Measurements from ENCODE around the gene RHCE. TPM values are rescaled to one million over a fixed set of nuclear protein-coding genes. Genes with fewer than 3 reads are reported as not detected.

RHCE gene
- total and polyA plus RNA-seq, 2 experiments from 2014 or later, result 0.15 to 0.17 TPM

- Histone ChIP-seq H3K4me3 (no peak overlapping the region), H3K4me1 (ENCODE audit: insufficient read depth) (no peaks in the 10 kb centered on the region), H3K4me2 (no peak overlapping the region), H2AFZ (no peak overlapping the region), H3K9me2 (ENCODE audit: insufficient read depth) (no peaks in the 10 kb centered on the region; the same call in 1 of the 2 replicates), H4K20me1 (replicated peaks; ENCODE audit: insufficient read depth) (no peaks in the 10 kb centered on the region), H3F3A (replicated peaks; ENCODE audit: low read depth) (no peaks in the 10 kb centered on the region), H3K27me3 (ENCODE audit: insufficient read depth) (no peaks in the 10 kb centered on the region), H3K27ac (ENCODE audit: low read depth) (no peak overlapping the region), H3K36me3 (ENCODE audit: insufficient read depth) (no peaks in the 10 kb centered on the region; the same call in 1 of the 2 replicates), H3K79me2 (replicated peaks; ENCODE audit: insufficient read depth) (no peaks in the 10 kb centered on the region)
- H3K36me3 Mint-ChIP-seq (ENCODE audit: low read depth), result peaks cover 11% of the 10 kb centered on the region
- DNase-seq (ENCODE audit: low spot score), result no peak
- no peak overlapping the region for H3K27ac Mint-ChIP-seq
- ATAC-seq, result no peak
- TF ChIP-seq EZH2 (IDR thresholded peaks at IDR 0.05; ENCODE audit: low read depth, unreplicated experiment) (no peak), ZNF331 (CRISPR knock-in tag; IDR thresholded peaks at IDR 0.05; ENCODE audit: low read depth) (no peak), ETS1 (IDR thresholded peaks at IDR 0.05) (no peak), CTCF (conservative IDR thresholded peaks at IDR 0.05; ENCODE audit: low read depth in 2 of 2) (no peak), REST (IDR thresholded peaks at IDR 0.05; ENCODE audit: unreplicated experiment) (no peak), POLR2AphosphoS5 (IDR thresholded peaks at IDR 0.05; ENCODE audit: low read depth) (no peak), STAT1 (IDR thresholded peaks at IDR 0.05; ENCODE audit: unreplicated experiment) (no peak), JUNB (IDR thresholded peaks at IDR 0.05; ENCODE audit: unreplicated experiment) (no peak), NANOG (IDR thresholded peaks at IDR 0.05; ENCODE audit: borderline replicate concordance) (no peak), CREB1 (CRISPR knock-in tag; IDR thresholded peaks at IDR 0.05; ENCODE audit: low read depth) (no peak), EZH2phosphoT487 (IDR thresholded peaks at IDR 0.05; ENCODE audit: unreplicated experiment) (no peak), ZNF462 (CRISPR knock-in tag; IDR thresholded peaks at IDR 0.05) (no peak), ZNF114 (CRISPR knock-in tag; IDR thresholded peaks at IDR 0.05) (no peak)
- peaks cover 2% of the 10 kb centered on the region for H3K27me3 Mint-ChIP-seq (ENCODE audit: insufficient read depth, low read depth, poor library complexity)
- H3K9me3 Mint-ChIP-seq, result no peaks in the 10 kb centered on the region
- no peaks in the 10 kb centered on the region for H3K4me1 Mint-ChIP-seq
- no peak overlapping the region for H3K4me3 Mint-ChIP-seq
Observed at GRCh38 chr1:25458541-25459298, 38.1 kb upstream of the RHCE start.
